Effector CD4-positive, alpha-beta T cell (primary cell): ENCODE results near the gene SFT2D1.

Source experiments
- DNase-seq: peaks from one replicate; pipeline ENCODE4 v3.0.0-alpha.2; 2020

Gene SFT2D1

DNA sequence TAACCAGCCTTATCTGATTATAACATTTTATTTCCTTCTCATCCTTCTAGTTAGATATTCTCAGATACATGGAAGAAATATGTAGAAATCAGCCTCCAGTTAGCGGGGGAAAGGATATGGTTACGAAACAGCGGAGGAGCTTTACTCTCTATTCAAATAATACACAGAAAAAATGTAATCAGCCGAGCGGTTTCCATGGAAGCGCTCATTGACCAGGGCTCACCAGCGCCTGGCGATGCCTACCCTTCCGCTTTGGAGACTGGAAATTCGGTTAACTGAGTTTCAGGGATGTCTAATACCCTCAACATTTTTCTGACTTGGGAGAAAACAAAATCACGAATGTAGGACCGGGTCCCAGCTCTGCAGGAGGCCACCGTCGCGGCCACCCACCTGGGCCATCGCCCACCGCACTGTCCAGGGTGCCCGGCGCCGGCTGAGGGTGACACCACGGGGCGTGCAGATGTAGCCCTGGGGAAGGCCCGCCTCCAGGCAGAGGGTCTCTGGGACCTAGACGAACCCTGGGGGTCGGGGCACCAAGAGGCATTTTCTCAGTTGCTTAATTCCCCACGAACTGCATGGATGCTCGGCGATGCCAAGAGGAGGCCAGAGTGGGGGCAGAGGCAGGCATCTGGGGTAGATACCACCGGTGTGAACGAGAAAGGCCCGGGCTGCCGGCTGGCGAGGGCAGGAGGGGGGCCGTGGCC is 35.8 kb downstream of the SFT2D1 start:
- no peak for DNase-seq

DNA sequence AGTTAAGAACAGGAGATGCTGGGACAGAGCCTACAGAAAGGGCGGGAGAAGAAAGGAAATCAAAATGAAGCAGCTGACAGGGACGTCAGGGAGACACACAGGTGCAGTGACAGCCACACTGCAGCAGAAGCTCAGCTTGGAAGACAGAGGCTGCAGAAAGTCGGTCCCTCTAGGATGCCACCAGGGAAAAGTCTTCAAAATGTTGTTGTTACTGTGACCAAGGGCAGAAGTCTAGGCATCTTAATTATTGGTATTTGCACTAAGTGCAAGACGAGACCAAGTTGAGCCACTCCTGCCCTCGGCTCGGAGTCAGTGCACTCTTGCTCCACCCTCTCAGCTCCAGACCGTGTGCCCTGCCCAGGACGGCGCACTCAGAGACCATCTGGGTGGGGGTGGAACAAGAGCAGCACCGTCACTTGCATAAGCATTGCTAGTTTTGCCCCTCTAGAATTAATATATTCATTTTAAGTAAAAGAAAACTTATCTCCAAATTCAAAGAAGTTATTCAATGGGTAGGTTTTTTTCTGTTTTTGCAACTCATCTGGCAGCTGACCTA is 36.7 kb downstream of the SFT2D1 start:
- no peak for DNase-seq

DNA sequence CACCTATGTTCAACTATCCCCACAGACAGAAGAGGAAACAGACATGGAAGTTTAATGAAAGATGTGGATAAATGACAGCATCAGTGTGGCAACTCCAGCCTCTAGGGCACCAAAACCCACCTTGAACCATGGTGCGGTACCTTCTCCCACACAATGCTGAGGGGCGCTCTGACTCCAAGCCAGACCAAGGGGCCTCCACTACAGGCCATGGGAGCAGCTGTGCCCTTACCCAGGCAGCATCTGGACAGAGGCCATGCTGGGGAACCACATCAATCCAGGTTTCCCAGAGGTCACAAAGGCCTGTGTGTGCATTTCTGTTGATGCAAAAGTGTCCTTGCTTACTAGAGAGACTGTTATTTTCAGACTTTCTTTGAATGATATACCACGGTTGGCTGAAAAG is 38.2 kb downstream of the SFT2D1 start:
- no peak for DNase-seq

DNA sequence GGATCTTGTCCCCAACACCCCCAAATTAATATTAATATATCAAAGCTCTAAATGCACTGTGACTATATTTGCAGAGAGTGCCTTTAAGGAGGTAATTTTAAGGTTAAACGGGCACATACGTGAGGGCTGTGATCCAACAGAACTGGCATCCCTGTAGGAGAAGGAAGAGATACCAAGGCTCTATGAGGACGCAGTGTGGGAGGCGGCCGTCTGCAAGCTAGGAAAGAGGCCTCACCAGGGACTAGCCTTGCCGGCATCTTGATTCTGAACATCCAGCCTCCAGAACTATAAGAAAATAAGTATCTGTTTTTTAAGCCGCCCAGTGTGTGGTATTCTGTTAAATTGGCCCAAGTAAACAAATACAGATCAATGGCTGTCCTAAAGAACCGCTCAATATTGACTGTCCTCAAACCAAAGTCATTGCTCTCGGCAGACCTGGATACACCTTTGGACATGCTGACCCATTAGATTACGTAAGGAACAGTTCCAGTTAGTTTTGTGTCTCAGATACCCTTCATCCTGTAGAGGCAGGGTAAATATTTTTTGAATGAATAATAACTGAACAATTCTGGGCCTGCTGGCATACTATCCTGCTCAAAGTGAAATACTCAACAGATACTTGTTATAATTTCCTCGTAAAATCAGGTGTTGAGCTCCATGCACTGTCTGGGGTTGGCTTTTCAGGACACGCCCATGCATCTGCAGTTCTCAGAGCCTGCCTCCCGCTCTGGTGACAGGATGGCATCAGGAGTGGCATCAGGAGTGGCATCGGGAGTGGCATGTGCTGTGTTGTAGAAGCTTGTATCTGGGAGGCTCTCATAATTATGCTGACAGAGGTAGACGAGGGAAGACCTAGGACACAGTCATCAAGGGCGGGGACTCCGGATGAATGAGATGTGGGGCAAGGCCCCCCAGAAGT is 40.5 kb downstream of the SFT2D1 start:
- no peak for DNase-seq

DNA sequence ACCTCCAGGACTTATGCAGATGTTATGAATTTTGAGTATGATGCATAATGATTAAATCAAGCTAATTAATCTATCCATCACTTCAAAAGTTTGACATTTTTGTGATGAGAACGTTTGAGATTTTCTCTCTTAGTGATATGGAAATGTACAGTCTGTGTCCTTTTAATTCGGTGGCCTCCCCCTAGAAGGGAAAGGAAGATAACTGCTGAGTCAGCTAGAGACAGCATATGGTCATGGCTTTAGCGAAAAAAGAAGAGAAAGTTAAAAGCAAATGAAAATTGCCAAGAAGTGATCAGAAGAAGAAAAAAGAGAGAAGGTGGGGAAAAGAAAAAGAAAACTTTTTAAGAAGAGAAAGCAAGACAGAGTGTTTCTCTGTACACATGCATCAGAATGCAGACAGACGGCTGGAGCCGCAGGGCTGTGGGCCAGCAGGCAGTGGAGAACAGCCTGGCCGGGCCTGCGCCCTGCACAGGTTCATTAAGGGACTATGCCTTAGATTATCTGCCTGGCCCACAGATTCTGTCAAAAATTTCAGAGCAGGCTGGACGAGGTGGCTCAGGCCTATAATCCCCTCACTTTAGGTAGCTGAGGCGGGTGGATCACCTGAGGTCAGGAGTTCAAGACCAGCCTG is 41.9 kb downstream of the SFT2D1 start:
- DNase-seq = no peak

DNA sequence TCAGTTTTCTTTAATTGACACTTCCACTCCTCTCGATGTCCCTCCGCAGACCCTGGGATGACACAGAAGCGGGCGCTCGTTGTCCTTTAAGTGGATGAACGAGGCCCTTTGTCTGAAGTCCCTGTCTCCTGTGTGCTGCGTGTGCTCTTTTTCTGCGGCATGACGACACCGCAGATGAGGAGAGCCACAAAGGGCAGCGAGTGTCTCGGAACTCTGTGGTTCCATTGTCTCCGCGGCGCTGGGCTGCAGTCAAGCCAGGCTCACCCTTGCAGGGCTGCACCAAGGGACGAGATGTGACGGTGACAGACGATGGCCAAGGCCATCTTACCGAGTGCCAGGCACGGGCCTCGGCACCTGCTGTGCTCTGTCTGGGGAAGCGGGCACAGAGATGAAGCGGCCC is 44.7 kb downstream of the SFT2D1 start:
- DNase-seq = no peak

DNA sequence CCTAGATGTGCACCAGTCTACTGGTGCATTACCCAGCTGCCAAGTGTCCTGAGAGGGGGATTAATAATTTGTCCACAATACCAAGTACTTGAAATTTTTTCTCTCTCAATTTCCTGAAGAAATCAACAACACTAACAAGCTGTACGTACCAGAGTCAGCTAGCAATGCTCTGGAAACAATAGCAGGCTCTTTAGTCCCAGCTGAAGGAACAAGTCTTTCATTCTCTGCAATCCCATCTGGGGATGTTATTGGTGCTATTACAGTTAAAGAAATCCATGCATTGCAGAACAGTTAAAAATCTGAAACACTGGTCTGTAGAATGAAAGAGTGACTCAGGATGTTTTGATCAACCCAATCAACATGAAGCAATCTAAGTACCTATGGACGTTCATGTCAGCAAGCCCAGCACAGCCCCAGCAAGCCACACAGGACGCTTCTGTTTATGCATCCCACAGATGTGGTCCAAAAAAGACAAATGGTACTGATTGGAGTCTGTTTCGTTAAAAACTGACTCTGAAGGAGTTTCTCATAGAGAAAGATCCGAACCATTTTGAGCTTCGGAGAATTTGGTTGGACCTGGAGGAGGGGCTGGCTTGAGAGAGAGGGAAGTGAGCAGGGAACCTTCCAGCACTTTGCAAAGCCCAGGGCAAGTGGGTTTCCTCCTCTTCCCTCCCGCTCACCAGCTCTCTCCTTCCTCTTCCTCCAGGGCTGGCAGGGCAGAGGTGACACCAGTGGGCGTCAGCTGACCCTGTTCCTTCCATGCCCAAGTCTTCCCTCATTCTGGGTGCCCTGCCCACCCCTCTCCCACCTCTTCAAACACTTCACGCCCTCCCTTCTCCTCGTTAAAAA is 46.1 kb downstream of the SFT2D1 start:
- no peak for DNase-seq

DNA sequence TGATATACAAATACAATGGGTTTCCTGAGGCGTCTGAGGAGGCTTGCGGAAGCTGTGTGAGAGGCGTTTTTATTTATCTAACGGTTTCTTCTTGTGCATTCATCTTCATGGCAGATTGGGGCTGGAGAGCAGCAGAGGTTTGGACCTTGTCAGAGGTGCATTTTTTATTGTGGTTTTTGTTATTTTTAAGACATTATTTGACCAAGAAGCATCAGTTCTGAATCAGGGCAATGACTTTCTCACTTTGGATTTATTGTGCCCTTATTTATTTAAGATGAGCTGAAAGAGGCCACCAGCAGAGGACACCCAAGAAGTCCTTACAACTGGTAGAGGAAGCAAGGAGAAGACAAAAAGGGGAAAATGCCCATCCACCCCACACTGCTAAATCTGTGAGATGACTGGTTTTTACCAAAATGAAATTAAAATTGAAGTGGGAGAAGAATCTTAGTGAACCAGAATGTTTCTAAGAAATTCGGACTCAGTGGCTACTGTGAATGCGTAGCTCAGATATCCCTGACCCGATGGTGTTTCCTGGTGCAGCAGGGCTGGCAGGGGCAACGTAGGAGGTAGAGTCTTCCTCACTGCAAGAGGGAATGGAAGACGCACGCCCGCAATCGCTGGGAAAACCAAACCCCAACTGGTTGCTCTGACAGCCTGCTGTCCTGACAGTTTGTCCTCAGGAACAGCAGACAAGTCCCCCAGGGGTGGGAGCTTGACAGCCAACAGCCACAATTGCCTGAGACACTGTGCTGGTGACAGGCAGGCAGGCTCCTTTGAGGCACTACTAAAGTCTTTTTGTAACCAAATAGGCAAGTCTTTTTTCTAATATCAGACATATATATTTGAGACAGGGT is 48.4 kb downstream of the SFT2D1 start:
- no peak for DNase-seq

DNA sequence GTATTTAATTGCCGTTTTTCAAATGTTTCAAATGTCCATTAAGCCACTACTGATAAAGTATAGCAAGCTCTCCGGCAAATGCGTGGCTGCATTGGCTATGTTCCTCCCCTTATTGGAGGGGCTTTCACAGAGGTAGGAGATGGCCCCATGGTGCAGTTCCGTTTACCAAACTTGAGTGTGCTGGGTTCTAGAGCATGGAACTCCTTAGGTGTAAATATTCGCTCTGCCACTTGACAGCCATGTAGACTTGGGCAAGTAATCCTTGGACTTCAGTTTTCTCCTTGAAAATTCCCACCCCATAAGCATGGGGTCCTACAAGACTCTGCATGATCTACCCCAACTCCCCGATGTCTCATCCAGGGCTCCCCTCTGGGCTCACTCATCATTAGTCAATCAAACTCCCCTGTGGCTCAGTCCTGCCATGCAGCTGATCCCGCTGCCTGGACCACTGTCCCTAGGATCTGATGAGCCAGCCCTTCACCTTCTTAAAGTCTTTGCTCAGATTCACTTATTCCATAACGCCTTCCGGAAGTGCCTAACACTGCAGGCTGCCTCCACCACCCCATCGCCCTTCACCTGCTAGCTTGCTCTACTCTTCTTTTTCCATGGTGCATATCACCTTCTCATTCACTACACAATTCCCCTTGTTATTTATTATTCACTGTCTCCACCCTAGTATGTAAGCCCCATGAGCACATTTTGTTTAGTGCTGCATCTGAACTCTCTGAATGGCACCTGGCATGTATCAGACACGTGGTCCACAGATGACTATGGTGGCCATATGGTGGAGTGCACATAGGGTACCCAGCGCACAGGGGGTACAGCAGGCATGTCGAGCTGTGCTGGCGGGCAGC is 52.9 kb downstream of the SFT2D1 start:
- no peak for DNase-seq

DNA sequence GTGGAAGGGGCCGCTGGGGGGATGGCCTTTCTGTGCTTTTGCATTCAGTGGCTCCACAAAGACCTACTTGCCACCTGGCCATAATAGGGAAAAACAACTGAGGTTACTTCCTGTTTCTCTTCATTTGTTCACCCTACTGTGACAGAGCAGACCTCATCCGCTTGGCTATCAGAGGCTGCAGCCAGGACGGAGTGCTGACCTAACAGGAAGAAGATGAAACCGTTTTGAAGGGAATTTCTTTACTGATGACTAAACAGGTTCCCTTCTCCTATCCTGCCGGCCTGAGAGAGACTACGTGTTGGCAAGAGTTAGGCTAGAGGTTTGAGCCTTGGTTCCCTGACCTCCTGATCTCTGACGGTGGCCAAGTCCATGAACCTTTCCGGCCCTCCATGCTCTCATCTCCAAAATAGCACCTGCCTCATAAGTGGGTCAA is 55.5 kb downstream of the SFT2D1 start:
- DNase-seq = no peak

DNA sequence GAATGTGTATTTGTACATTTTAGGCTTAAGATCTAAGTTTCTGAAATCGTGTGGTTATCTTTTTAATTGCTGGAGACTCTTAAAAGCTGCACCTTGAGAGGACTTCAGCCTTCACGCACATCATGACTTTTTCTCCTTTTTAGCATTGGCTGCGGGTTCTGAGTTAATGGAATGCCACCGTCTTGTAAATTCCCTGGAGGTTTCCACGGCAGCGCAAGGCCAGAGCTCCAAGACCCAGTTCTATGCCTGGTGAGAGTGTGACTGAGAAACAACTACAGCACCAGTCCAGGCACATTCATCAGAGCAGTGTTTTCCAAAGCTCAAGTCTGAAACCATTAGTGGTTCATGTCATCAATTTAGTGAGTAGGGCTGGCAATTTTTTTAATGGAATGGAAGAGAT is 57.1 kb downstream of the SFT2D1 start:
- no peak for DNase-seq

DNA sequence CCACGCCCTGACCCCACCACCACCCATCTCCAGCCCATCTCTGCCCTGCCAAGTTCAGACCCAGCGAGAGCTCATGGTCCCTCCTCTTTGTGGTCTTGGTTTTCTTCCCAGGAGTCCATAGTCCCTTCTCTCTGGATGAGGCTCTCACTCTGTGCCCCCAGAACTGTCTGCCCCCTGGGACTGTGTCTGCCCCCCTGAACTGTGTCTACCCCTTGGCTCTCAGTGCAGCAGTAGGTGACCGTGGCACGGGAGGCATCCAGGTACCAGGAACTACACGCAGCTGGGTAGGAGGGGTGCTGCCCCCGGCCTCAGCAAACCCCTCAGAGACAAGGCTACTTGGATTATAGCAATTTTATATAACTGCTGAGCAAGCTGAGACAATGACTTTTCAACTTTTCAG is 57.7 kb downstream of the SFT2D1 start:
- no peak for DNase-seq

DNA sequence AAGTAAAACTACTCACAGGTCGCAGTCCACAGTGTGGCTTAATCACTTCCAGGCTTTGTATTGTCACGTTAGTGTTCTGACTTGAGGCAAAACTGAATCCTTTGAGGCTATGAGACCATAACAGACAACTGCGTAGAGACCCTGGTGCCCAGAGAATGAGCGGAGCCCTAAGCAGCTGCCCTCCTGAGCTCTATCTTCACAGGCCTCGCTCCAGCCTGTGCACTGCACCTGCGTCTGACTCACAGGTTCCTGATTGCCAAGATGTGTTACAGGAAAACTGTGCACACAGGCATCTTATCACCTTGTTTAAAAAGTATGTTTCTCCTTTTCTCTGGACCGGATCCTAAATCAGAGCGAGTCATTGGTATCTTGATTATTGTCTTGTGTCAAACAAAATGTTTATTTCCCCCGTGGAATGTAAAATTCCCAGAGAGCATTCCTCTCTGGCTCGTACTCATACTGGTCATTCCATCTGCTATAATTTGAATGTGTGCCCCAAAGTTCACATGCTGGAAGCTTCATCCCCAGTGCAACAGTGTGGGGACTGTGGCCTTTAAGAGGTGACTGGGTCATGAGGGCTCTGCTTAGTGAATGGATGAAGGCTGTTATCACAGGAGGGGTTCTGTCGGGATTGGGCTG is 59.8 kb downstream of the SFT2D1 start:
- DNase-seq = no peak

DNA sequence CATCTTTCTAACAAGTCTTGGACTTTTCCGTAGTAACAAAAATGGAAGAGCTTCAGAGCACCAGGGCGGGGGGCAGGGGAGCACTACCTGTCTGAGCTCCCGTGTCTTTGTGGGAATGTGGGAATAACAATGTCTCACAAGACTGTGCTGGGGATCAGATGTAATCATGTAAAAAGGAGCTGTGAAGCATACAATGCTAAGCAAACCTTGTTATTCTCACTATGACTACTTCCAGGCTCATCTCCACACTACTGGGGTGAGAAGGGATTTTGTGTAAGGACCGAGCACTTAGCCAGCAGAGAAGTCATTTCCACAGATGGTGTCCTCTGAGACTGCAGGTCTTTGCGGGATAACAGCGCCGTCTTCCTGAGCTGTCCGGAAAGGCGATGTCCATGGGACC is 61.2 kb downstream of the SFT2D1 start:
- no peak for DNase-seq

DNA sequence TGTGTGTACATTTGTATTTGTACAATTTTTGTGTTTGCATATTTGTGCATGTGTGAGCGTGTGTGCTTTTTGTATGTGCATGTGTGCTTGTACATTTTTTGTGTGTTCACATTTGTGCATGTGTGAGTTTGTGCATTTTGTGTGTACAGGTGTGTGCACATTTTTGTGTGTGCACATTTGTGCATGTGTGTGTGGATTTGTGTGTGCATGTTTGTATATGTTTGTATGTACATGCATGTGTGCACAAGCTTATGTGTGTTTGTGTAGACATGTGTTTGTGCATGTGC is 63.0 kb downstream of the SFT2D1 start:
- DNase-seq = no peak

DNA sequence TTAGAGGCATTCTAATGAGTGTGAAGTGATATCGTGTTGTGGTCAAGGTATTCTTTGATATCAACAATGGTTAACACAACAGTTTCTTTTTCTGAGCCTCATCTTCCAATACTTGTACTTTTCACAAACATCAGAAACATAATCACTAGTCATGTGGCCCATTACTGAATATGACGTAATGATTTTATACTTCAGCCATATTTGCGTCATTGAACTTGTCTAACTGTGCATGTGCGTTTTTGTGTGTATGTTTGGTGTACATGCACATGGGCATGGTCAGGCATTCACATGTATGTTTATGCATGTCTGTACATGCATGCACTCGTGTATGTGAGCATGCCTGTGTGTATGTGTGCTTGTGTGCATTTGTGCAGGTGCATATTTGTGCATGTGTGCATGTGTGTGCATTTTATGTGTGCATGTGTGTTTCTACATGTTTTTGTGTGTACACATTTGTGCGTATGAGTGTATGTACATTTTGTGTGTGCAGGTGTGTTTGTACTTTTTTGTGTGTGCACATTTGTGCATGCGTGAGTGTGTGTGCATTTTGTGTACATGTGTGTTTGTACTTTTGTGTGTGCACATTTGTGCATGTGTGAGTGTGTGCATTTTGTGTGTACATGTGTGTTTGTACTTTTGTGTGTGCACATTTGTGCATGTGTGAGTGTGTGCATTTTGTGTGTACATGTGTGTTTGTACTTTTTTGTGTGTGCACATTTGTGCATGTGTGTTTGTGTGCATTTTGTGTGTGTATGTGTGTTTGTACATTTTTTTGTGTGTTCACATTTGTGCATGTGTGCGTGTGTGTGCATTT is 63.6 kb downstream of the SFT2D1 start:
- DNase-seq = no peak

DNA sequence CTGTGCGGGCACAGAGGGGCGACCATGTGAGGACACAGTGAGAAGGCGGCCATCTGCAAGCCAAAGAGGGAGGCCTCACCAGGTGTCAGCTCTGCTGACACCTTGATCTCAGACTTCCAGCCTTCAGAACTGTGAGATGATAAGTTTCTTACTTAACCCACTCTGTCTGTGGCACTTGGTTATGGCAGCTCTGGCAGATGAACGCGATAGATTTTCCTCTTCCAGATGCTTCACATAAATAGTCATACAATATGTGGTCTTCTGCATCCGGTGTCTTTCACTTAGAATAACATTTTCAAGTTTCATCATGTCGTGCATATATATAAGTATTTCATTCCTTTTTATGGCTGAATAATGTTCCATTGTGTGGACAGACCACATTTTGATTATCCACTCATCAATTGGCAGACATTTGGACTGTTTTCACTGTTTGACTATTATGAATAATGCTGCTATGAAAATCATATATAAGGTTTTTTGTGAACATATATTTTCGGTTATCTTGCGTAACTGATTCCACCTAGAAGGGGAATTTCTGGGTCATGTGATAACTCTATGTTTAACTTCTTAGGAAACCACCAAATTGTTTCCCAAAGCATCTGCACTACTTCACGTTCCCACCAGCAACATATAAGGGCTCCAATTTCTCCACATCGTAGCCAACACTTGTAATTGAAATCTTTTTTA is 64.3 kb downstream of the SFT2D1 start:
- DNase-seq = no peak

DNA sequence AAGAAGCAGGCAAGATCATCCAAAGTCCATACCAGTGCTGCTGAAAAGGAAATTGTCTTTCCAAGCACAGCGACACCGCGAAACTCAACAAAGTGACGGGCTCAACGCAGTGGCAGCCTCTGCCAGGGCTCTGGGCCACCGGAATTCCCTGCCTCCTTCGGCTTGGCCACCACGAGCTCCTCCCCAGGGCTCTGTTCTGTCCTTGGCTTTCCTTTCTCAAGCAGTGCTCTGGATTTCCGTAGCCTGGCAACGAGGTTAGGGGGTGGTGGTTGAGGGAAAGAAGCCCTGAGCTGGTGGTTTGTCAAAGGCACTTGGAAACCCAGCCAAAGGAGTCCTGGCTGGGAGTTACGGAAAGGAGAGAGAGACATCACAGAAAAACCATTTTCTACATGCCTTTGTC is 65.3 kb downstream of the SFT2D1 start:
- no peak for DNase-seq

DNA sequence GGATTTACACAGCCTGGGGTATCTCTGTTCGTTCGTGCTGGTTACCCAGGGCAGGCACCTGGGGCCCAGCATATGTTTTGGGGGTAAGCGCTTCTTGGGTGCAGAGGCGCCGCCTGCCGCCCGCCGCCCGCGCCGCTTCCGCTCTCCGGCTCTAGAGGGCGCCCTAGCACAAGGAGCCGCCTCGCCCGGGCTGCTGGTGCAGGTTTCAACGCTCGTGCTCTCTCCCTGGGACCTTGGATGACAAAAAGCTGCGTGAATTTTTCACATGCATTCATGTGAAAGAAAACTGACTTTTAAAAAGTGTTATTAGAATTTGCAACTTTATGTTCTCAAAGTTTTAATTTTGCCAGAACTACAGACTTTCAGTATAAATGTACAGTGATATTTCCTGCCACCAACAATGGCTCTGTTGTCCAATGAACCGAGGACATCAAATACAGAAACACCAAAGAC is 66.6 kb downstream of the SFT2D1 start:
- DNase-seq = peak; percentile 72
